Trophoblast cell (in vitro differentiated cells and primary cell): ENCODE results near the gene PRKCE.
A peak's percentile ranks its signal among the peaks of the same experiment; 100 is the strongest.

Experiments
- DNase-seq, 2 donors: peaks; one replicate each; pipeline ENCODE4 v3.0.0-alpha.2; 2016
- H2AFZ ChIP-seq: 2 replicates; pipeline ENCODE4 v1.6.1; 2013; ENCODE audit warnings: low read length, moderate library complexity, mild to moderate bottlenecking; ENCODE audit not compliant: insufficient read depth, poor library complexity
- H2AK5ac ChIP-seq: 2 replicates; pipeline ENCODE4 v1.6.1; 2013; ENCODE audit warnings: mild to moderate bottlenecking, low read length
- H2BK120ac ChIP-seq: 2 replicates; pipeline ENCODE4 v1.6.1; 2013; ENCODE audit warnings: low read length, mild to moderate bottlenecking, moderate library complexity; ENCODE audit not compliant: insufficient read depth, poor library complexity
- H2BK12ac ChIP-seq: 2 replicates; pipeline ENCODE4 v1.6.1; 2013; ENCODE audit warnings: mild to moderate bottlenecking, low read length, moderate library complexity
- H2BK5ac ChIP-seq: 2 replicates; pipeline ENCODE4 v1.6.1; 2013; ENCODE audit warnings: low read length, low read depth, moderate library complexity, mild to moderate bottlenecking; ENCODE audit not compliant: poor library complexity
- H3K14ac ChIP-seq: 2 replicates; pipeline ENCODE4 v1.6.1; 2013; ENCODE audit warnings: mild to moderate bottlenecking, low read length
- H3K18ac ChIP-seq: 2 replicates; pipeline ENCODE4 v1.6.1; 2013; ENCODE audit warnings: mild to moderate bottlenecking, low read length
- H3K23ac ChIP-seq: 2 replicates; pipeline ENCODE4 v1.6.1; 2013; ENCODE audit warnings: low read length
- H3K27ac ChIP-seq: 2 replicates; pipeline ENCODE4 v1.5.1; 2013; ENCODE audit warnings: low read depth, mild to moderate bottlenecking, inconsistent platforms, low read length, moderate library complexity
- H3K27me3 ChIP-seq: 2 replicates; pipeline ENCODE4 v1.6.1; 2013; ENCODE audit warnings: inconsistent platforms, mild to moderate bottlenecking, low read length, moderate library complexity; ENCODE audit not compliant: insufficient read depth
- H3K36me3 ChIP-seq, 2 experiments: 1 replicate in 1 of 2; 2 replicates in 1 of 2; pipeline ENCODE4 v1.6.1; 2013; ENCODE audit warnings: low read length in 2 of 2, mild to moderate bottlenecking in 2 of 2, moderate library complexity in 1 of 2; ENCODE audit not compliant: insufficient read depth in 2 of 2, control insufficient read depth in 1 of 2
- H3K4ac ChIP-seq: 2 replicates; pipeline ENCODE4 v1.6.1; 2013; ENCODE audit warnings: low read depth, mild to moderate bottlenecking, low read length, moderate library complexity
- H3K4me1 ChIP-seq, 2 experiments: 1 replicate in 1 of 2; 2 replicates in 1 of 2; pipeline ENCODE4 v1.6.1; 2013; ENCODE audit warnings: low read length in 2 of 2, mild to moderate bottlenecking in 2 of 2, moderate library complexity in 1 of 2; ENCODE audit not compliant: insufficient read depth in 2 of 2, control insufficient read depth in 1 of 2
- H3K4me2 ChIP-seq: 2 replicates; pipeline ENCODE4 v1.6.1; 2013; ENCODE audit warnings: inconsistent platforms, mild to moderate bottlenecking, low read length, moderate library complexity
- H3K4me3 ChIP-seq: 2 replicates; pipeline ENCODE4 v1.5.1; 2013; ENCODE audit warnings: mild to moderate bottlenecking, low read depth, low read length, inconsistent platforms
- H3K79me1 ChIP-seq: one replicate; pipeline ENCODE4 v1.6.1; 2013; ENCODE audit warnings: low read length
- H3K79me2 ChIP-seq: 2 replicates; pipeline ENCODE4 v1.6.1; 2013; ENCODE audit warnings: low read length, mild to moderate bottlenecking; ENCODE audit not compliant: control insufficient read depth, insufficient read depth, poor library complexity
- H3K9ac ChIP-seq: 2 replicates; pipeline ENCODE4 v1.6.1; 2013; ENCODE audit warnings: mild to moderate bottlenecking, low read length
- H3K9me3 ChIP-seq: 2 replicates; pipeline ENCODE4 v1.6.1; 2013; ENCODE audit warnings: low read depth, mild to moderate bottlenecking, control low read depth, inconsistent platforms, low read length; ENCODE audit not compliant: insufficient read depth
- H4K12ac ChIP-seq: 2 replicates; pipeline ENCODE4 v1.6.1; 2013; ENCODE audit warnings: low read depth, mild to moderate bottlenecking, low read length, moderate library complexity
- H4K8ac ChIP-seq: 2 replicates; pipeline ENCODE4 v1.6.1; 2013; ENCODE audit warnings: low read depth, mild to moderate bottlenecking, low read length, moderate library complexity
- H4K91ac ChIP-seq: one replicate; pipeline ENCODE4 v1.6.1; 2013; ENCODE audit warnings: low read depth, mild to moderate bottlenecking, low read length, moderate library complexity
- WGBS: extraction: QIAGEN DNeasy Blood & Tissue Kit; methylation state at CpG from one replicate; pipeline ENCODE4 v1.1.7; 2013; ENCODE audit warnings: missing lambda C conversion rate; ENCODE audit not compliant: insufficient read length, insufficient coverage; ENCODE audit errors: extremely low coverage; 5-methylcytosine and 5-hydroxymethylcytosine counted together

Gene PRKCE

DNA sequence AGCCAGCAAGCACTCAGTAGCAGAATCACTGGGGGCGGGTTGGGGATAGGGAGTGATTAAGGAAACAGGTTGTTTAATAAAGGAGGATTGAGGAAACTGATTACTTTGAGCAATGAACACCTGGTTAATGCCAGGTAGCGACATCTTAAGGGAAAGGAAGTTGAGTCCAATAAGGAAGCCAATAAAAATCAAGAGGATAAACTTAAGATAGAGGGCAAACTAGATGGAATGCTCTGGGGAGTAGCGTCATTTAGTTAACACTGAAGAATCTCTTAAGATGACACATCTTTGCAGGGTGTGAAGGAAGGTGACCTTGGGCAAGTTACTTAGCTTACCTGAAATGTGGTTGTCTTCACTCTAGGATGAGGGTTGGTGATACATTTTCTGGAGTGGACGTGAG, 242.7 kb downstream of the PRKCE start:
- Histone ChIP-seq H3K79me1 (no peaks in the 10 kb centered on the region), H2AK5ac (no peak overlapping the region), H3K4me3 (no peak overlapping the region), H3K36me3 (no peaks in the 10 kb centered on the region), H4K12ac (no peak overlapping the region), H3K4ac (no peak overlapping the region), H3K14ac (no peak overlapping the region), H3K23ac (no peak overlapping the region), H4K91ac (no peak overlapping the region), H3K79me2 (no peaks in the 10 kb centered on the region), H3K9ac (no peak overlapping the region), H2BK120ac (no peak overlapping the region), H3K18ac (no peak overlapping the region), H4K8ac (no peak overlapping the region), H3K4me2 (no peak overlapping the region), H3K9me3 (no peaks in the 10 kb centered on the region), H2BK12ac (no peak overlapping the region), H3K4me1 (peaks cover 0 to 3% of the 10 kb centered on the region in 2 experiments), H3K27me3 (no peaks in the 10 kb centered on the region), H2BK5ac (no peak overlapping the region), H3K27ac (no peak overlapping the region), H2AFZ (no peak overlapping the region)
- no CpG with 5 or more reads among the region's 4 CpGs for WGBS
- peak; percentile 48 to 77 for DNase-seq

GRCh38 chr2:45895241-45895861, 243.9 kb downstream of the PRKCE start:
- no peak overlapping the region for H3K18ac ChIP-seq
- H3K14ac ChIP-seq = no peak overlapping the region
- H3K4me2 ChIP-seq = no peak overlapping the region
- no peaks in the 10 kb centered on the region for H3K36me3 ChIP-seq
- H4K91ac ChIP-seq = no peak overlapping the region
- H4K12ac ChIP-seq = no peak overlapping the region
- H3K23ac ChIP-seq = no peak overlapping the region
- no peak overlapping the region for H2BK12ac ChIP-seq
- no peak overlapping the region for H2BK120ac ChIP-seq
- no peaks in the 10 kb centered on the region for H3K79me2 ChIP-seq
- no CpG with 5 or more reads among the region's 8 CpGs for WGBS
- no peaks in the 10 kb centered on the region for H3K9me3 ChIP-seq
- H3K9ac ChIP-seq = no peak overlapping the region
- H3K4me3 ChIP-seq = no peak overlapping the region
- no peak overlapping the region for H4K8ac ChIP-seq
- no peak overlapping the region for H2AK5ac ChIP-seq
- DNase-seq = no peak
- H2BK5ac ChIP-seq = no peak overlapping the region
- H2AFZ ChIP-seq = no peak overlapping the region
- H3K4ac ChIP-seq = no peak overlapping the region
- H3K27me3 ChIP-seq = no peaks in the 10 kb centered on the region
- H3K27ac ChIP-seq = no peak overlapping the region
- no peaks in the 10 kb centered on the region for H3K79me1 ChIP-seq
- H3K4me1 ChIP-seq = peaks cover 0 to 3% of the 10 kb centered on the region in 2 experiments

GRCh38 chr2:45896311-45896710, 244.8 kb downstream of the PRKCE start:
- no peaks in the 10 kb centered on the region for H3K36me3 ChIP-seq
- peaks cover 0 to 3% of the 10 kb centered on the region in 2 experiments for H3K4me1 ChIP-seq
- H4K8ac ChIP-seq = no peak overlapping the region
- no peak overlapping the region for H2AK5ac ChIP-seq
- no peak overlapping the region for H3K18ac ChIP-seq
- H3K14ac ChIP-seq = no peak overlapping the region
- no peaks in the 10 kb centered on the region for H3K27me3 ChIP-seq
- H2BK12ac ChIP-seq = no peak overlapping the region
- no peak overlapping the region for H3K4me3 ChIP-seq
- H3K79me1 ChIP-seq = no peaks in the 10 kb centered on the region
- no peak overlapping the region for H2AFZ ChIP-seq
- no peak overlapping the region for H2BK5ac ChIP-seq
- no peak overlapping the region for H3K23ac ChIP-seq
- no peak overlapping the region for H4K12ac ChIP-seq
- H3K4ac ChIP-seq = no peak overlapping the region
- no peak overlapping the region for H4K91ac ChIP-seq
- H3K4me2 ChIP-seq = no peak overlapping the region
- DNase-seq = no peak
- H3K9ac ChIP-seq = no peak overlapping the region
- H3K9me3 ChIP-seq = no peaks in the 10 kb centered on the region
- H3K79me2 ChIP-seq = no peaks in the 10 kb centered on the region
- no peak overlapping the region for H3K27ac ChIP-seq
- WGBS = no CpG with 5 or more reads among the region's 4 CpGs
- no peak overlapping the region for H2BK120ac ChIP-seq

GRCh38 chr2:45897842-45898241, 246.4 kb downstream of the PRKCE start:
- Histone ChIP-seq H3K4ac (no peak overlapping the region), H3K18ac (no peak overlapping the region), H3K9ac (no peak overlapping the region), H3K27me3 (no peaks in the 10 kb centered on the region), H3K4me2 (no peak overlapping the region), H3K23ac (no peak overlapping the region), H2BK5ac (no peak overlapping the region), H3K79me2 (no peaks in the 10 kb centered on the region), H2BK12ac (no peak overlapping the region), H4K8ac (no peak overlapping the region), H3K79me1 (no peaks in the 10 kb centered on the region), H2AK5ac (no peak overlapping the region), H3K14ac (no peak overlapping the region), H3K36me3 (no peaks in the 10 kb centered on the region), H4K91ac (no peak overlapping the region), H3K27ac (no peak overlapping the region), H3K9me3 (no peaks in the 10 kb centered on the region), H2AFZ (no peak overlapping the region), H4K12ac (no peak overlapping the region), H3K4me3 (no peak overlapping the region), H2BK120ac (no peak overlapping the region), H3K4me1 (peaks cover 0 to 2% of the 10 kb centered on the region in 2 experiments)
- peak in 1 of 2 donors; percentile 14 for DNase-seq
- no CpG with 5 or more reads among the region's 8 CpGs for whole genome bisulfite sequencing
